Fibroblast of gingiva (primary cell): ENCODE results near the gene VAMP3.

Source experiments
- DNase-seq: peaks from one replicate; pipeline ENCODE4 v3.0.0-alpha.2; 2011; ENCODE audit warnings: low read depth

The VAMP3 gene, protein sequence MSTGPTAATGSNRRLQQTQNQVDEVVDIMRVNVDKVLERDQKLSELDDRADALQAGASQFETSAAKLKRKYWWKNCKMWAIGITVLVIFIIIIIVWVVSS

DNA sequence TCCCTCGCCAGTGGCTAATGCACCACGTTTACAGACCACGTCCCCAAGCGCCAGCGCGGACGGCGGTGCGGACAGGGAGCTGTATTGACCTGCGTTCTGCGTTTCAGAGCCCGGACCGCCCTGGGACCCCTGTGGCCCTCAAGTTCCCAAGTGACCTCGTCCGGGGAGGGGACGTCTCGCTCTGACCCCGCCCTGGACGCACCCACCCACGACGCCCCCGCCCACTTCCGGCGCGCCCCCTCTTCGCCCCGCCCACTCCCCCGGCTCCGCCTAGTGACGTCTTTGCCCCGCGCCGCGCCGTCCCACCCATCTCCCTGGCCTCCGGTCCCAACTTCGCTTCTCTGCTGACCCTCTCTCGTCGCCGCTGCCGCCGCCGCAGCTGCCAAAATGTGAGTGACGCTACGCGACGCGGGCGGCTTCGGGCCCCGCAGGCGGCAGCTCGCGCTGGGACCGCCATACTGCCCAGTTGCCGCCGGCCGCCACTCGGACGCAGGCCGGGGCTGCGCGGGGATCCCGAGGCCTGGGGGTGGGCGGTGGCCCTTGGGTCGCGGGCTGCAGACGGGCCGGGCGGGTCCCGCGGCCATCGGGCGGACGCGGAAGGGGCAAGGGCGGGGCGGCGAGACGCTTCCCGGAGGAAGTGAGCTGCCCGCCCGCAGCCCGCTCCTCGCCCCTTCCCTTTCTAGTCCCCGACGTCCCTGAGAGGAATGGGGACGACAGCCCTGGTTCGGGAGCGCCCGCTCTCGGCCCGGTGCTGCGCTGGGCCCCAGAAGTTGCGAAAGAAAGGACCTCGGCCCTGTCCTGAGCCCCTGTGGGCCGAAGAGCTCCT lies at the start of gene VAMP3:
Gene VAMP3, plus strand, starts transcription at position 300 of the 826 bp plus-strand sequence. Its CDS starts 88 bp downstream, at position 388.
- DNase-seq, result peak; percentile 83

DNA sequence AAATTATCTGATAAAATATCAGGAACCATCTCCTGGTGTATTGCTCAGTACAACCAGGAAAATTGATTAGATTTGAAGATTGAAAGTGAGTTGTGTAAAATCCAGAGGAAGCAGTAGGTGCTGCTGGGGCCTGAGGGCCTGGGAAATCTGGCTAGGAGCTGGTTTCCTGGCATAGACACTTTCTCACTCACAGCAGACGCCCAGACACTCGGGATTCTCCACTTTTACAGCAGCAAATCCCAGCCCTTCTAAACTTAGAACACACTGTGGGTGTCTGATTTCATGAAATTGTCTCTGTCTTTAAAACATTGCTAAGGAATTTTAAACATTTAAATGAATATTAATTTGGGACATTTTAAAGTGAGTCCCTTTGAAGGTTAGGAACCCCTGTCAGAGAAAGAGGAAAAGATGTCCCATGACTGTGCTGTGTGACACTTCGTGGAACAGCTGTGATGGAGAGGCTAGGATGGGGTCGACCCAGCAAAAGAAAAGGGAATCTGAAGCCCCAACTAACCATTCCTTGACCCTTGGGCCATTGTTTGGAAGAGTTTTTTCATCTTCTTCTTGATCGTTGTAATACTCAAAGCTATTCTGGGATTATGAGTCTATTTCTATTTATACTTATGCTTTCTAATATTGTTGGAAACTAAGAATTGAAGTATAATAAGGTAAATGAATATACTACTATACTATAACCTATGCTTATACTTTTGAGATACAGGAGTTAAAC lies 49.0 kb upstream of the VAMP3 start:
- no peak for DNase-seq

DNA sequence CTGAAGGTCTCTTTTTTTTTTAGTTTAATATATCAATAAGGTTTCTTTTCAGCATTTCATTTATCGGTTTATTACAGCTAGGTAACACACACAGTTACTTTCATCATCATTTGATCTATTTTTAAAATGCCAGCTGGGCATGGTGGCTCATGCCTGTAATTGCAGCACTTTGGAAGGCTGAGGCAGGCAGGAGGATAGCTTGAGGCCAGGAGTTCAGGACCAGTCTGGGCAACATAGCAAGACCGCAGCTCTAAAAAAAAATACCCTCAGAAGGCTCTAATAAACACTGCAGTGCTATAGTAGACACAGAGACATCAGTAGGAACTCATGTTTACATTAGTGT lies 48.5 kb upstream of the VAMP3 start:
- DNase-seq, result no peak

DNA sequence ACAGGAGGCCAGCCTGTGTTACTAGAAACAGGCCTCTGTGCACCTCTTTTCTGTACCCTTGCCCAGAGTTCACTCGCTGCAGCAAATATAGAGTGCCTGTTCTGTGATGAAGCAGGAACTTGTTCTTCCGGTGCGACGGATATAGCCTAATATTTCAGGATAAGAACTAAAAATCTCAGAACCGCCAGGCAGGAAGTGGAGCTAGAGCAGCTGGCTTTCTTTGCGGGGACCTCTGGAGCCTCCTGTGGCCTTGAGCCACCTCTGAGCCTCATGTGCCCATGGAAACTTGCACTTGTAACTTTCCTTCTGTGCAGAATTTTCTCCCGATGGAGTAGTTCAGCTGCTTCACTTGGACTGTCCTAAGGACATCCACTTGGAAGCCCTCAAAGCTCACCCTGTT lies 44.5 kb upstream of the VAMP3 start:
- DNase-seq, result no peak

DNA sequence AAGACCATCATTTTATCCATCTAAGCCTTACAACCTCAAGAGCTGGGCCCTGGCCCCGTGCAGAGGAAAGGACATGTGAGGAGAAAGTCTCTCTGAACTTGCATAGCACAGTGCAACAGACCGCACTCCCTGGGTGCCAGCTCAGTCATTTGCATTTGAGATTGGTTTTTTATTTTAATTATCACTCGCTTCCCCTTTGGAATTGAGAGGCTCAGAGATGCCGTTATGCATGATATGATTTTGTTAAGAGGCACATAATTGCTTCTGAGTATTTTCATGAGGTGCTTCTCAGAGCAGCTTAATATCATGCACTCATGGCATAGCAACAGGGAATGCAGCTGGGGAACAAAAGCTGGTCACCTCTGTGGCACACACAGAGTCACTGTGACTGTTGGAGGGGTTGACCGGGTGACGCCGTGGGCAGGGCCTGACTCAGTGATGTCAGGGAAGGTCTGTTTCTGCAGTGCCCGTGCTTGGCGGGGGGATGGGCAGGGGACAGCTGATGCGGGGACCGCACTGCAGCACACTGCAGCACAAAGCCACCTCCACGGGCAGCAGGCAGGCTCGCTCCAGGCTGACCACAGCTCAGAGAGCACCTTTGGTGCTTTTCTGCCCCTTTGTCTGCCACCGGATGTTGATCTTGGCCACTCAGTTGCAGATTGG lies 43.2 kb upstream of the VAMP3 start:
- no peak for DNase-seq

DNA sequence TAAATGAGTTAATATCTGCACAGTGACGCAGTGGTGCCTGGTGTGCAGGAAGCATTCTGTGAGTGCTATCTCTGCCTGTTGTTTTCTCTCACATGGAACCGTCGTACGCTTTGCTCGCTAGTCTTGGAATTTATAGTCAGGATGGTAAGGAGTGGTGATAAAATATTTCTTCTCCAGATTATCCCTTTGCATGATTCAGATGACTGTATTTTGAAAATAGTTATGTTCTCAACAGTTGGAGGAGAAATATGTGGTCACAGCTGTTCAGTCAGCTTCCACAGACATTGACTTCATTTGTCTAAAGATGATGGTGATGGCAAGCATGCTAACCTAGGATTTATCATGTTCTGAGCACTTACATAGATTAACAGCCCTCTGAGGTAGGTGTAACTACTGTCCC lies 41.3 kb upstream of the VAMP3 start:
- no peak for DNase-seq

DNA sequence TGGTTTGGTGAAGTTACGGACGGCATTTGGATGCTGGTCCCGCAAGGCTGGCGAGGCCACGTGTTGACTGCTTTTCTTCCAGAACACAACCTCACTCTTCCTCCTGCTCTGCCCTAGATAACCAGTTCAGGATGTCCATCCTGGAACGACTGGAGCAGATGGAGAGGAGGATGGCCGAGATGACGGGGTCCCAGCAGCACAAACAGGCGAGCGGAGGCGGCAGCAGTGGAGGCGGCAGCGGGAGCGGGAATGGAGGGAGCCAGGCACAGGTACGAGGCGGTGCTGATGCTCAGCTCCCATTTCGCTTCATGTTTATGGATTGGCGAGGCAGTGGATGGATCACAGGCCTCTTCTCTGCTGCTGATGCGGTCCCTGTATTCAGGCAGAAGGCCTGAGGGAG lies 38.8 kb upstream of the VAMP3 start:
- DNase-seq, result no peak

DNA sequence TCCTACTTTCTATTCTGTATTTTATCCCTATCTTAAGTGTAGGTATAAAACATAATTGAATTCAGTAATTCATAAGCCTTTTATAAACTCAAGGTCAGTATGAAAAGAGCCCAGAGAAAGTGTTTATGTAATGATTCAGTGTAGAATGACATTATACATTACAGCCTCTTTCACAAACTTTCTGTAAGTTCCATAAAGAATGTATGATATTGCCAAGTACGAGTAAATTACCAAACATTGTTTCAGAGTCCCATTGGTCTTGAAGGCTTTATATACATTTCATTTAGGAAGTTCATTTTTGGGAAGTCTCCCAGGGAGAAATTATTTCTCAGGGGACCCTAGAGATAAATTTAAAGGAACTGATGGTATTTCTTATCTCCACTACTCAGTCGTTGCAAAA lies 37.8 kb upstream of the VAMP3 start:
- no peak for DNase-seq

DNA sequence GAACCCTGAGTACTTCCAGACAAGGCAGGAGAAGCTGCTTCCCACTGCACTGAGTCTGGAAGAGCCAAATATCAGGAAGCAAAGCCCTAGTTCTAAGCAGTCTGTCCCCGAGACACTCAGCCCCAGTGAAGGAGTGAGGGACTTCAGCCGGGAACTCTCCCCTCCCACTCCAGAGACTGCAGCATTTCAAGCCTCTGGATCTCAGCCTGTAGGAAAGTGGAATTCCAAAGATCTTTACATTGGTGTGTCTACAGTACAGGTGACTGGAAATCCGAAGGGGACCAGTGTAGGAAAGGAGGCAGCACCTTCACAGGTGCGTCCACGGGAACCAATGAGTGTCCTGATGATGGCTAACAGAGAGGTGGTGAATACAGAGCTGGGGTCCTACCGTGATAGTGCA lies 33.1 kb upstream of the VAMP3 start:
- no peak for DNase-seq

DNA sequence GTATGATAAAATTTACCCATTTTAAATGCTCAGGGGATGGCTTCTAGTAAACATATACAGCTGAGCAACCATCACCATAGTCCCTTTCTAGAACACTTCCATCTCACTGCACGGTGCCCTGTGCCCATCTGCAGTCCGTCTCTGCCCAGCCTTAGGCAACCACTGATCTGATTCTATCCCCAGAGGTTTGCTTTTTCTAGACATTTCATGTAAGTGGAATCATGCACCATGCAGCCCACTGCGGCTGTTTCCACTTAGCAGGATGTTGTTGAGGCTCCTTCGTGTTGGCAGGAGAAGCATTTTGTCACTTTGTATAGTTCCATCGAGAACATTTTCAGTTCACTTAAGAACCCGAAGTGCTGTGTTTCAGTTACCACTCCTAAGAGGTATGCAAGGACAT lies 27.8 kb upstream of the VAMP3 start:
- peak; percentile 58 for DNase-seq

DNA sequence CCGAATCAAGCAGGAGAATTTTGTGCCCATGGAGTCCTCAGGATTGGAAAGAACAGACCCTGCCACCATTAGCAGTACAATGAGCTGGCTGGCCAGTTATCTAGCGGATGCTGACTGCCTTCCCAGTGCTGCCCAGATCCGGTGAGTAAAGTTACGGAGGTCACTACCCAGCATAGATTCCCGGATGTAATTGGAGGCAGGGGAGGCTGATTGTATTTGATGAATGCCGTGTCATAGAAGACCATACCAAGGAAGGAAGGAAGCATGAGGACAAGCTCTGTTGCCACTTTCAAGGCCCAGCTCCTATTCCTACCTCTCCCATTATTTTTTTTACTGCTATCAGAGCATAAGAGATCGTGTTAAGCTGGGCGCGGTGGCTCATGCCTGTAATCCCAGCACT lies 26.2 kb upstream of the VAMP3 start:
- DNase-seq, result no peak

DNA sequence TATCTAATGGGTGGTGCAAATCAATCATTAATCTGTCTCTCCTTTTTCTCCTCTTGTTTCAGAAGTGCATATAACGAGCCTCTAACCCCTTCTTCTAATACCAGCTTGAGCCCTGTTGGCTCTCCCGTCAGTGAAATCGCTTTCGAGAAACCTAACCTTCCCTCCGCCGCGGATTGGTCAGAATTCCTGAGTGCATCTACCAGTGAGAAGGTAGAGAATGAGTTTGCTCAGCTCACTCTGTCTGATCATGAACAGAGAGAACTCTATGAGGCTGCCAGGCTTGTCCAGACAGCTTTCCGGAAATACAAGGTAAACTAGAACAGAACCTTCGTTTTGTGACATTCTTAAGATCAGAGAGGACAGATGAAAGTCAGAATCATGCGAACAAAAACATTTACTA lies 25.3 kb upstream of the VAMP3 start:
- DNase-seq, result no peak

DNA sequence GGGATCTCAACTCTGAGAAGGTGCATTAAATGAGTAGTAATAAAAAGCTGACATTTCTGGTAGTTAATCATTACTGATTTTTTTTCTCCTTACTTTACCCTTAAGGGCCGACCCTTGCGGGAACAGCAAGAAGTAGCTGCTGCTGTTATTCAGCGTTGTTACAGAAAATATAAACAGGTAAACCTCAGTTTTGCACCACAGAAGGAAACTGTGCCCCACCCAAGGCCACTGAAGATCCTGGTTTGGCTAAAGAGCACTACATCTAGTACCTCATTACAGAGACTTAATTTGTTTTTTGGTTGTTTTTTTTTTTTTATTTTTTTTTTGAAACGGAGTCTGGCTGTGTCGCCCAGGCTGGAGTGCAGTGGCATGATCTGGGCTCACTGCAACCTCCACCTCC lies 23.5 kb upstream of the VAMP3 start:
- DNase-seq, result no peak

DNA sequence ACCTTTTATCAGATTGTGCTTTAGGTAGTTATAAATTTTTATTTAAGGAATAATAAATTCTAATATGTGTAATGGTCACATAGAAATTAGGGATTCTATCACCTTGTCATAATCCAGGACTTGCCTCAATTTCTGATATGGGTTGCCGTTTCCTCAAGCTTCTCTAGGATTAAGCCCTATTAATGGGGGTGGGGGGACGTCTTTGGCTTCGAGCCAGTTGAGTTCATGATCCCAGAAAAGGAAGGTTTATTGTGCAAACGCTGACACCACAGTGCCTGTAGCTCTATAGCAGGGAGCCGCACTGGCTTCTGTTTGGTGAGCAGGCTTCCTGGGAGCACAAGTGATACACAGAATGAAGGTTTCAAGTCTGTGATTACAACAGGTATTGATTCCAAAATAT lies 22.0 kb upstream of the VAMP3 start:
- no peak for DNase-seq

DNA sequence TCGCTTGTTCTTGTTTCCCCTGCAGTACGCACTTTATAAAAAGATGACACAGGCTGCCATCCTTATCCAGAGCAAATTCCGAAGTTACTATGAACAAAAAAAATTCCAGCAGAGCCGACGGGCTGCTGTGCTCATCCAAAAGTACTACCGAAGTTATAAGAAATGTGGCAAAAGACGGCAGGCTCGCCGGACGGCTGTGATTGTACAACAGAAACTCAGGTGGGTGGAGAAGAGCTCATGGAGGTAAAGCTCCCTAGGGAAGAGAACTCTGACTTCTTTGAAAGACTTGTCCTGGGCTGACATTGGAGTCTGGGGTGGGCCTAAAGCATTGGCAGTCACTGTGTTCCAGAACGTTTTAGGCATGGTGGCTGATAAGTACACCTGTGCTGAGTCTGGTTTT lies 19.9 kb upstream of the VAMP3 start:
- no peak for DNase-seq

DNA sequence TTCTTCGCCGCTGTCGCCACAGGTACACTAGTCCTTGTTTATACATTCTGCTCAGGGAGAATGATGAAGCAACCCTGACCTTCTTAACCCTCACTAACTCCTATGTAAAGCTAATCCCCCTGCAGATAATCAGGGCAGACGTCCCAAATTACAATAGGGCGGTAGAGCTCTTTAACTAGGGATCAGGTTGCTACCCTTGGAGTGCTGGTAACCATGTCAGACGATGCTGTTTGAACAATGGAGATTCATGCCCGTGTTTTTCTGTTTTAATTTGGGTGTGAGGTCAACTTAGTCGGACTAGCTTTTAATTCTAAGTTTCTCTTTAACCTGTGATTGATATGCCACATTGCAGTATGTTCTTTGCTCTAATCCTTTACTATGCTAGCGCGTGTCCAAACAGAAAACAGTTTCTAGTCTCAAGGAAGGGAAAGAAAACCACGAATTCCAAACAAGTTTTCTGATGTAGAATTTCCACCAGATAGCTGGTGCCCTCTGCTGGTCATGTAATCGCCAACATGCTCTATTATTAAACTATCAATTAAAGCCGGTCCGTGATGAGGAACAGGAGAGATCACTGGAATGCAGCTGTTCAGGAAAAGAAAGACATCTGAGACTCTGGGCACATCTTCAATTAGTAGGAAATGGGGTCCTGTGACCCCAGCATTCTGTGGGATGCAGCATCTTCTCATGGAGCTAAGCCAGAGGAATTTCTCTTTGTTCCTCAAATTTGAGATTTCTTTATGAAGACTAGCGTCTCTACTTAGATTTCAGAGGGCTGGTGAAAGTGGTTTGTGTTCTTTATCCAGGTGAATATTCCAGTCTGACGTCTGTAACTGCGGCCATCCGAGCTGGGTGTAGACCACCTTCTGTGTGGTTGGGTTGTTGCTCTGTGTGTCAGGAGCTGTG lies 18.3 kb upstream of the VAMP3 start:
- DNase-seq, result peak; percentile 57

DNA sequence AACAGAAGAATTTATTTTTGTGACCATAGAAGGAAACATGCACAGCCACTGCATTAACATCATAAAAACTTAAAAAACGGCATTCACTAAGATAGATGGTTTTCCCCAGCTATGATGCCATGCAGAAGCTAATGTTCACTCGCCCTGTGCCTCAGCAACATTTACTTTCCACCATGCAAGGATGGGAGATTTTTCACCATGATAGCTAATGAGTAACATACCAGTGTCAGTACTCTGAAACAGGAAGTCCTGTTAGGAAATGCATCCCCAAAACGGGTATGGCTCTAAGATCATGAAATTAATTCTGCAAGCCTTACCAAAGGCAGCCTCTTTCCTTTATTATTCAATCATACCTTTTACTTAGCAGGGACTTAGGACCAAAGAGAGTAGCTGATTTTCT lies 17.5 kb upstream of the VAMP3 start:
- no peak for DNase-seq

DNA sequence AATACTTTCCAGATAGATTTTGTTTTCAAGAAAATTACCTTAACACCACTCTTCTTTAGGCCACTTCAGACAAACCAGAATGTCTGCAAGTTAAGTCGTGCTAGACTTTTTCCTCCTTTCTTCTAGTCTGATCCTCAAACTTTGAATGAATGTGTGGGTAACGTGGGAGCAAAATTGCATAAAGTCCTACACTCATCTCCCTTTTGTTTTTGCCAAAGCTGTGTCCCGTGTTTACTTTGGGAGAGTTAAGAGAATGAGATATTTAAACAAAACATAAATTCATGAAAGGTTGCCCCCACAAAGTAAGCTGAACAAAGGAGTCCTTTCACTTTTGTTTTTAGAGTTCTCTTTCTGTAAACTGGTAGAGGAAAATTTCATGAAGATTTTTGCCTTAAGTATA lies 16.9 kb upstream of the VAMP3 start:
- no peak for DNase-seq

DNA sequence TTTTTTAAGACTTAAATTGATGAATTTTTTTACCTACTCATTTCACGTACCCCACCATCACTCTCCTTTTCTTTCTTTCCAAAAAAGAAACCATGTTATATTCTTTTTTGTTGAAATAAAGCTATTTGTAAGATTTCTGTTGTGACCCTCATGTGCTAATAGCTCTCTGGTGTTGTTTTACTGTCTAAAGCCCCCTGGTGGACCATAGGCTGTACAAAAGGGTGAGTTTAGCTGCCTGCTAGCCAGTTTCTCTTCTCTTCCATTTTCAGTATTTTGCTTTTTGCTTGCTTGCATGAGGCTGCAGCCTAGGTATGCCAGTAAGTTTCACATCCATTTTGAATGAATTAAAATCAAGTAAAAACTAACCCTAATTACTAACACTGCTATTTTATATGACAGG lies 15.6 kb upstream of the VAMP3 start:
- DNase-seq, result no peak

DNA sequence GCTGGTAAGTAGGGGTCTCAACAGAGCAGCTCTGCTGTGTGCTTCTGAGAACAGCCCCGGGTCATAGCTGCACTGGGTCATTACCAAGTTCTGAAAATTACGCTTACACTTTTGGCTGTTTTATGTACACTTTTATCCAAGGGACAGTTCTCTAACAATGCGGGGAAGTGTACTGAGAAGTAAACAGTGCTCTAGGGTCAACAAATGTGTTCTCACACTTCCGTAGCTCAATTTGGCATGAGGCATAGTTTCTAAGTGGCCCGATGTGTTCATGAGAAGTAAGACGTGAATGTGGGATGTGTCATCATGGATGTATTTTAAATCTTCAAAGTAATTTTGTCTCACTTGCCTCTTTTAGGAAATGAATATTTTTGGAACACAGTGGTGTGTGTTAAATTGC lies 10.9 kb upstream of the VAMP3 start:
- no peak for DNase-seq

DNA sequence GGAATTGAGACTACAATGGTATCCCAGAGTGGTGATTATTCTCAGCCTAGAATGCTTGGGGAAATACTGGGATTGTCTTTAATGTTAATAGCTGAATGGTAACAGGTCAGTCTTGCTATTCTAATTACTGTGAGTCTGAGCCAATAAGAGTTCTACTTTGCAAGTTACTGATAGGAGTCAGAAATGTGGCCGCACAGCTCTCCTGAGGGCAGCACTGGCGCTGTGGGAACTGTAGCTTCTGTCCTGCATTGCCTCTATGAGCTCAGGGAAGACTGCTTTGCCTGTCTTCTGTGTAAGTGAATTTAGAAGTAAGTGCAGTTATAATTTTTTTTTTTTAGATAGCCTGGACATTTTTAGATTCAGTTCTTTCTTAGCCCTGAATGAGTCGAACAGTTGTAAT lies 10.0 kb upstream of the VAMP3 start:
- DNase-seq, result no peak

DNA sequence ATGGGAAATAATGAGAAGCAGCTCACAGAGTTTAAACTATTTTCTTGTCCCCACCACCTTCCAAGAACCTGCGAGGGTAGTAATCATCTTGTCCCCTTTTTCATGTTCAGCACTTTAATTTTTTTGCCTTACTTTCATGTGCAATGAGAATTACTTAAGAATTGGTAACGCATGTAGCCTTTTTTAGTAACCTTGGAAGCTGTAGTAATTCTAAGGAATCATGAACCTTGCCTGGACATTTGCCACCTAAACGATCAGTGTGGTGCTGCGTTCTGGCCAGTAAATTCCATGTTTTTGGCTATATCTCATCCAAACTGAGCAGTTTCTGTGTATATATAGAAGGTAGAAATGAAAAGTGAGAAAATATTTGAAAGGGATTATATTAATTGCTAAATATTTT lies 3.9 kb upstream of the VAMP3 start:
- DNase-seq, result no peak
